ENCODE data around the gene CASP9. TPM values are rescaled to one million over a fixed set of nuclear protein-coding genes. Genes with fewer than 3 reads are reported as not detected.

The CASP9 gene
- polyA plus RNA-seq, 1 experiment = 10.4 TPM

DNA sequence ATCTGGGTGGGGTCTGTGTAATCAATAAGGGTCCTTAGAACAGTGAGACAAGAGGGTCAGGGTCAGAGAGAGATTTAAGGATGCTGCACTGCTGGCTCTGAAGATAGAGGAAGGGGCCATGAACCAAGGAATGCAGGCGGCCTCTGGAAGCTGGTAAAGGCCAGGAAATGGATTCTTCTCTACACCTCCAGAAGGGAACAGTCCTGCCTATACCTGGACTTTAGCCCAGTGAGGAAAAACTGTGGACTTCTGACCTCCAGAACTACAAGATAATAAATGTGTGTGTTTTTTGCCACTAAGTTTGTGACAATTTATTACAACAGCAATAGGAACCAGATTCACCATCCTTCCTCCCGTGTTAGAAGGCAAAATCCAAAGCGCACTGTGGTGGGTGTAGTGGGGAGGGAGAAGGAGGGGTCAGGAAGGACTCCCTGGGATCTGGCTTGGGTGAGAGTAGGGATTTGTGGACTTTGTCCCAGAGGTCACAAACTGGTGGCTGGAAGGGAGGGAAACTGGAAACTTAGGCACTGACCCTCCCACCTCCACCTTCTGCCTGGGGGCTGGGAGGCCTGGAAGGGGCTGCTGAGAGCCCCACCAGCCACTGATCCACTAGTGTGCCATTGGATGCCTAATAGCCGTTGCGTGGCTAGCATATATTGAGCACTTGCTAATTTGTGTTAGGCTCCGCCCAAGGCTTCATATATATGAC, 72.8 kb downstream of the CASP9 start:
- no peak overlapping the region for H3K27ac ChIP-seq (ENCODE audit: low read depth, low read length)
- DNase-seq (ENCODE audit: low read depth, low spot score) = no peak
- CTCF ChIA-PET = no interaction called here
- TF ChIP-seq, protein P1, sequence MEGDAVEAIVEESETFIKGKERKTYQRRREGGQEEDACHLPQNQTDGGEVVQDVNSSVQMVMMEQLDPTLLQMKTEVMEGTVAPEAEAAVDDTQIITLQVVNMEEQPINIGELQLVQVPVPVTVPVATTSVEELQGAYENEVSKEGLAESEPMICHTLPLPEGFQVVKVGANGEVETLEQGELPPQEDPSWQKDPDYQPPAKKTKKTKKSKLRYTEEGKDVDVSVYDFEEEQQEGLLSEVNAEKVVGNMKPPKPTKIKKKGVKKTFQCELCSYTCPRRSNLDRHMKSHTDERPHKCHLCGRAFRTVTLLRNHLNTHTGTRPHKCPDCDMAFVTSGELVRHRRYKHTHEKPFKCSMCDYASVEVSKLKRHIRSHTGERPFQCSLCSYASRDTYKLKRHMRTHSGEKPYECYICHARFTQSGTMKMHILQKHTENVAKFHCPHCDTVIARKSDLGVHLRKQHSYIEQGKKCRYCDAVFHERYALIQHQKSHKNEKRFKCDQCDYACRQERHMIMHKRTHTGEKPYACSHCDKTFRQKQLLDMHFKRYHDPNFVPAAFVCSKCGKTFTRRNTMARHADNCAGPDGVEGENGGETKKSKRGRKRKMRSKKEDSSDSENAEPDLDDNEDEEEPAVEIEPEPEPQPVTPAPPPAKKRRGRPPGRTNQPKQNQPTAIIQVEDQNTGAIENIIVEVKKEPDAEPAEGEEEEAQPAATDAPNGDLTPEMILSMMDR (IDR thresholded peaks at IDR 0.05; ENCODE audit: low read depth, low read length) = no peak
- POLR2A ChIA-PET = no interaction called here
- H3K9me3 ChIP-seq (ENCODE audit: control insufficient read depth, insufficient read depth, low read length) = peaks cover 10% of the 10 kb centered on the region
- H3K27me3 ChIP-seq (ENCODE audit: control insufficient read depth, insufficient read depth, low read length) = peaks cover 10% of the 10 kb centered on the region
- H3K4me3 ChIP-seq (ENCODE audit: low read depth, low read length) = no peak overlapping the region

DNA sequence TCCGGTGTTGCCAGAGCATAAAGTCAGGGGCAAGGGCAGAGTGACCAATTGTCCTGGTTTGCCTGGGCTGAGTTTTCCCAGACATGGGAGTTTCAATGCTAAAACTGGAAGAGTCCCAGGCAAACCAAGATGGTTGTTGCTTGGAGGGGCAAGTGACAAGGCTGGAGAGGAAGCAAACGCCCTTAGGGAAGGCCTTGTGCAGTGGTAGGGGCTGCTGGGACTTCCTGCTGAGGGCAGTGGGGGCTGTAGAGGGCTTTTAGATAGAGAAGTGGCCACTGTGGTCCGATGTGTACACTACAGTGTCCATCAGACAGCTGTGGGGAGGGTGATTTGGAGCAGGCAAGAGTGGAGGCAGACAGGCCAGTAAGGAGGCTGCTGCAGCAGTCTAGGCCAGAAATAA, 74.4 kb downstream of the CASP9 start:
- DNase-seq (ENCODE audit: low read depth, low spot score) = no peak
- Histone ChIP-seq H3K9me3 (ENCODE audit: control insufficient read depth, insufficient read depth, low read length) (peaks cover 10% of the 10 kb centered on the region), H3K4me3 (ENCODE audit: low read depth, low read length) (no peak overlapping the region), H3K27me3 (ENCODE audit: control insufficient read depth, insufficient read depth, low read length) (peaks cover 13% of the 10 kb centered on the region), H3K27ac (ENCODE audit: low read depth, low read length) (no peak overlapping the region)
- POLR2A ChIA-PET = no interaction called here
- CTCF ChIA-PET = no interaction called here
- TF ChIP-seq, protein P1 (IDR thresholded peaks at IDR 0.05; ENCODE audit: low read depth, low read length) = no peak

GRCh38 chr1:15448877-15449462, 75.0 kb downstream of the CASP9 start:
- H3K27ac ChIP-seq (ENCODE audit: low read depth, low read length) = no peak overlapping the region
- TF ChIP-seq, protein P1 (IDR thresholded peaks at IDR 0.05; ENCODE audit: low read depth, low read length) = no peak
- H3K27me3 ChIP-seq (ENCODE audit: control insufficient read depth, insufficient read depth, low read length) = peaks cover 13% of the 10 kb centered on the region
- no peak overlapping the region for H3K4me3 ChIP-seq (ENCODE audit: low read depth, low read length)
- peaks cover 10% of the 10 kb centered on the region for H3K9me3 ChIP-seq (ENCODE audit: control insufficient read depth, insufficient read depth, low read length)
- POLR2A ChIA-PET = no interaction called here
- CTCF ChIA-PET = interaction anchor here (1.1 kb wide), 1 partner anchor 126 kb away, joined by 4 read pairs; no protein-coding TSS in a partner anchor
- DNase-seq (ENCODE audit: low read depth, low spot score) = no peak

DNA sequence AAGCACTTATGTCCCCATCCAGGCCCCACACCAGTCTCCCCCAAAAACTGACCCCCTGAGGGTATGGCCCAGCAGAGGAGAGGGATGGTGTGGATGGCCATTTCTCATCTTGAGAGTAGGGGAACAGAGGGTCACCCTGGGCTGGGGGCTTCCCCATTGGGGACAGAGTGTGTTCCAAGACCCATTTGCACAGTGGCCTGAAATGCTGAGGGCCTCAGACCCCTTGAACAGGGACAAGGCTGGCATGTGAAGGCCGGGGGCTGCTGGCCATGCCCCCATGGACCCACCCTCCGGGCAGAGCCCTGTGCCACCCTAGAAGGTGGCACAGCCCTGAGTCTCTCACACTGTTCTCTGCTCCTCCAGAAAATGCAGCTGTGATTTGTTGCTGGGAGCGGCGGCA, 77.8 kb downstream of the CASP9 start:
- no peak overlapping the region for H3K4me3 ChIP-seq (ENCODE audit: low read depth, low read length)

More for the DNA sequence above, 77.8 kb downstream of the CASP9 start:
- TF ChIP-seq, protein P1 (IDR thresholded peaks at IDR 0.05; ENCODE audit: low read depth, low read length) = no peak
- ChIA-PET CTCF (no interaction called here), POLR2A (no interaction called here)
- no peak for DNase-seq (ENCODE audit: low read depth, low spot score)
- H3K9me3 ChIP-seq (ENCODE audit: control insufficient read depth, insufficient read depth, low read length) = peaks cover 3% of the 10 kb centered on the region
- H3K27ac ChIP-seq (ENCODE audit: low read depth, low read length) = no peak overlapping the region
- H3K27me3 ChIP-seq (ENCODE audit: control insufficient read depth, insufficient read depth, low read length) = peaks cover 14% of the 10 kb centered on the region
